SH-SY5Y (cell line): ENCODE data around the gene FRMD4A.

Experiments used
- GATA2 ChIP-seq: IDR thresholded peaks from 2 replicates; pipeline ENCODE4 v1.6.1; 2011; ENCODE audit warnings: mild to moderate bottlenecking, low read depth, low read length
- GATA3 ChIP-seq: IDR thresholded peaks from 2 replicates; pipeline ENCODE4 v1.6.1; 2011; ENCODE audit warnings: low read depth, mild to moderate bottlenecking, low read length, moderate library complexity

DNA sequence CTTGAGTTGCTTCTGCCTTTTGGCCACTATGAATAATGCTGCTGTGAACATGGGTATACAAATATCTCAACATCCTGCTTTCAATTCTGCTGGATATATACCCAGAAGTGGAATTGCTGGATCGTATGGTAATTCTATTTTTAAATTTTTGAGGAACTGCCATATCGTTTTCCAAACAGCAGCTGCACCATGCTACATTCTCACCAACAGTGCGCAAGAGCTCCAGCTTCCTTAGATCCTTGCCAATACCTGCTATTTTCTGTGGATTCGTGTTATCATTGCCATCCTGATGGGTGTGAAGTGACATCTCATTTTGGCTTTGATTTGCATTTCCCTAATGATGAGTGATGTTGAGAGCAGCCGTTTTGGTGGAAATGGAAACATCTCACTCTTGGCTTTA lies 26.7 kb downstream of the FRMD4A start:
- TF ChIP-seq GATA3 (no peak), GATA2 (no peak)
